WTC11 (cell line): ENCODE data around the gene HMGN4.
"Not testable (repeated sequence)": the region's sequence is repeated elsewhere in the genome, so short reads cannot be mapped to it uniquely, and the experiment has no call there.

ENCODE experiments used
- CTCF ChIP-seq: fragments of 200-600 bp; IDR thresholded peaks from 2 replicates; pipeline ENCODE4 v1.8.0; 2022; ENCODE audit warnings: antibody characterized with exemption
- HMGXB4 ChIP-seq: sonication (generic); formaldehyde crosslinking; IDR thresholded peaks from 2 replicates; pipeline ENCODE4 v1.8.1; 2023; ENCODE audit warnings: mild to moderate bottlenecking, moderate library complexity, missing genetic modification reagents
- MYBL2 ChIP-seq: sonication (generic); formaldehyde crosslinking; IDR thresholded peaks from 2 replicates; pipeline ENCODE4 v1.8.1; 2023; ENCODE audit warnings: mild to moderate bottlenecking, moderate library complexity, missing genetic modification reagents
- NFE2L1 ChIP-seq: sonication (generic); formaldehyde crosslinking; IDR thresholded peaks from 2 replicates; pipeline ENCODE4 v1.8.1; 2023; ENCODE audit warnings: missing genetic modification reagents
- NR1H2 ChIP-seq: sonication (generic); formaldehyde crosslinking; IDR thresholded peaks from 2 replicates; pipeline ENCODE4 v1.9.0; 2021; ENCODE audit warnings: mild to moderate bottlenecking, moderate library complexity, missing genetic modification reagents

- TF ChIP-seq CTCF; HMGXB4 (CRISPR knock-in tag); NR1H2 (CRISPR knock-in tag); MYBL2 (CRISPR knock-in tag); NFE2L1 (CRISPR knock-in tag): not testable (repeated sequence)
These were observed 27.1 kb upstream of the HMGN4 start for GRCh38 chr6:26511033-26511432.
